Measurements from ENCODE around the gene ST7L.

- TF ChIP-seq POLR2AphosphoS5 (IDR thresholded peaks at IDR 0.05; ENCODE audit: low read depth, low read length): no peak
- no peak for TF ChIP-seq POLR2A (IDR thresholded peaks at IDR 0.05; ENCODE audit: low read depth, low read length)
- TF ChIP-seq SPI1 (IDR thresholded peaks at IDR 0.05; ENCODE audit: low read depth, low read length): no peak
- no peak for TF ChIP-seq TAF1 (IDR thresholded peaks at IDR 0.05; ENCODE audit: low read depth, low read length)
- no peak for TF ChIP-seq PAX5 (IDR thresholded peaks at IDR 0.05; ENCODE audit: insufficient read depth, low read length, severe bottlenecking)
Observed at GRCh38 chr1:112504661-112505399, 114.1 kb downstream of the ST7L start.

Data from GM12891 (cell line).